ENCODE measurements around the gene CLHC1.
"Not testable (repeated sequence)": the region's sequence is repeated elsewhere in the genome, so short reads cannot be mapped to it uniquely, and the experiment has no call there.

Gene CLHC1

DNA sequence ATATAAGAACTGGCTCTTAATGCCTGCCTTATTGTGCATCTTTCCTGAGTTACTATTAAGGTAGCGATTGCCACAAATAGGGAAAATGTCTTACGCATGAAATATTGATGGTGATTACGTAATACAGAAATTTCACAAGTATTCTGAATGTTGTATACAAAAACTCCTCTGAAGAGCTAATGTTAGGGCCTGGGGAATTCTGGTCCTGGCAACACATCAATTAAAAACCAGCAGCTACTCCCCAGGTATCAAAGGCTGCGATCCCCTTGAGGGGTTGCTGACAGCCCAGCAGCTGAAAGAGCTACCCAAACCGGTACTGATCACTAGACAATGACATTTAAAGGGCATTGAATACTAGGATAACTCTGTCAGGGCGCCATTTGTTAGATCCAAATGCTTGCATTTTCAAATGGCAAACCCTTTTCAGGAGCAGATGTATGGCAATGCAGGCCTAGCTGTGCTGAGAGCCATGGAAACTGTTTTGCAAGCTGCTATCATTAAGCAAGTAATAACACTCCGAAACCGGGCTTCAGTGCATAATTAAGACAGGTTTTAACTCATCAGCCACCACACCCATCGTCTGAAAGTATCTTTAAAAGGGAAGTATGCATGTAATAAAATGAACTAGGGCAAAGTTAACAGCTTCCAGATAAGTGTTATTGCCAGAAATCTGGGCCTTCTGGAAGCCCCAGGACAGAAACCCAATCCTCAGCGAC lies 78.4 kb downstream of the CLHC1 start:
- no peak for DNase-seq (ENCODE audit: low spot score)

DNA sequence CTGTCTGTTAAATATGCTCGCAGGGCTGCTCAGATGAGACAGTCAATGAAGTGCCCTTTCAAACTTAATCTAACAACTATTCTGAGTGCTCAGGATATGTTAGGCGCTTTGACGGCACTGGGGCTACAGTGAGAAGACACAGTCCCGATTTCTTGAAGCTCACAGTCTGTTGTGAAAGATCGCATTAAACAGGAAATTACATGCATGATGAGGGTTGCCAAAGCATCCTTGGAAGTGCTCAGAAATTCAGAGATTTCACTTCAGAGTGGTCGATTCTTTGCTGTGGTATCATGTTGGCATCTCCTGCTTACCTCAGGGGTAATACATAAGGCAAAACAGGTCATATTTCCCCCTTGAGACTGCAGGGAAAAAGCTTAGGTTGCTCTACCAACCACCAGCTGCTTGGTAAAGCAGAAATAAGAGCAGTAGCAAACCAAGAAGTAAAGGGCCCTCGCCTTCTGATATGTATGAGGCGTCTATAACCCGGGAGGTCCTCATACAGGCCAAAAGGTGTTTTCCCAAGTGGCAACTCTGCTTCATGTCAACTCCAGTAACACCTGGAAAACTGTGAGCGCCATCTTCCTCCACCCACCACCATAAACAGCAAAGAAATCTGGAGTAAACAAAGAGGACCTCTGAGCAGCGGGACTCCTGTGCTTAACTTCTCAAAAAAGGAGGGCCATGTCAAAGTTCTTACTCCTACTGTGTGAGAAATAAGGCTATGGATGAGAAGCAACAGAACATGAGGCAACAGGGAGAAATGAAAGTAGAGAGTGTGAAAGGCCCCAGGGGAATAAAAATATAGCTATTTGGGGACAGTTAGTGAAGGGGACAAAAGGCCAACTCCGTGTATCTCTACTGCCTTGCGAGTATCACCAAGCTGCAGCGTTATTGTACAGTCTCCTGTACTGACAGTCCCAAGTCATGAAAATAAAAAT lies 79.3 kb downstream of the CLHC1 start:
- no peak for DNase-seq (ENCODE audit: low spot score)

DNA sequence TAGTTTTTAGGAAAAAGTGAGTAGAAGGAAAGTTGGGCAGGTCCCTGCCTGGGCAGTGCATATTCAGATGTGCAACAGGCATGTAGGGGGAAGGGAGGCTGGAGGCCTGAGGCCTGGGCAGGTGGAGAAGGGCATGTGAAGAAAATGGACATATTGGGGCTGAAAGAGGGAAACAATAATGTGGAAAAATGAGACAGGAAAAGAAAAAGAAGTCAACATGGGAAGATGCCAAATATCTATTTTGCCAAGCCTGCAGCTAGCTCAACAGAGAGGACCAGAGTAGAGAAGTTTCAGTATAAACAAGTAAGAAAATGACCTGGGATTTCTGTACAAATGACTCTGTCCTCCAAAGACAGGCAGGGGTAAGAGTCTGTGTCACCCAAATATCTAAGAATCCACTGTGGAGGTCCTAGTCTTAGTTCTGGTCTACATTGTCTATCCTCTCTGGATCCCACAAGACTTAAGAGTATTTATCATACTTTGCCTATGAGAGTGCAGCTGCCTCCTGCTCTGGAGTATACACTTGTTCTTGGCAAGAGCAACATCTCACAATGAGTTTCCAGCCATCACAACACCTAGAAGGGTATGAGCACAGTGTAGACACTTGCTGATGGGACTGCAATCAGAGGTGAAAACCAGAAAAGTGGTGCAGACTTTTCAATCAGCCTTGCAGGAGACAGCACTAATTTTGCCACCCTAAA lies 80.2 kb downstream of the CLHC1 start:
- no peak for DNase-seq (ENCODE audit: low spot score)

DNA sequence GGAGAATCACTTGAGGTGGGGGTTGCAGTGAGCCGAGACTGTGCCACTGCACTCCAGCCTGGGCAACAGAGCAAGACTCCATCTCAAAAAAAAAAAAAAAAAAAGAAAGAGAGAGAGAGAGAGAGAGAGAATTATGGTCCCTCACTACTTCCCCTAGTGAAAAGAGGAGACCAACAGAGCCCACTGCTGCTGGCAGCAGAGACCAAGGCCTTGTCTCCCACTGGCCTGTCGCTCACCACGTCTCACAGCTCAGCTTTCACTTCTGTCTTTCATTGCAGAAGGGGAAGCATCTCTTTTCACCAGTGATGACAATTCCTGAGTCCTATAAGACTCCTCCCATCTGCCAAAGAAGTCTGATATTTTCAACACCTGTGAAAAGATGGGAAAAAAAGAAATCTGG lies 81.3 kb downstream of the CLHC1 start:
- no peak for DNase-seq (ENCODE audit: low spot score)

DNA sequence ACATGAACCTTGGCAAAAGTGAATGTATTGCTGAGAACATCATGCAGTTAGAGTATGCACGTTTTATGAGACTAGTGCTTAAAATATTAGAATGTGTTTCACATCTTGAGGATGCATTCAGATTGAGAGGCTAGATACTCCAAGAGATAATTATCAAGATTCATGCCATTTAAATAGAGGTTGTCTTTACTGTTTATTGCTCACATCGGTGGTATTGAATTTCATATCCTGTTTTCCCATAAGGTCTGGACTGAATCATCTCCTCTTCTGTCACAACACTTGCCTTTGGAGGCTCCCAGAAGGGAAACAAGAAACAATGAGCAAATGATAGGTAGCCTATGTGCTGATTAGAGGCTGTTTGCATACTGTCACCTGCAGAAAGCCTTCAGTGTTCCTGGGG lies 83.8 kb downstream of the CLHC1 start:
- peak; percentile 12 for DNase-seq (ENCODE audit: low spot score)

DNA sequence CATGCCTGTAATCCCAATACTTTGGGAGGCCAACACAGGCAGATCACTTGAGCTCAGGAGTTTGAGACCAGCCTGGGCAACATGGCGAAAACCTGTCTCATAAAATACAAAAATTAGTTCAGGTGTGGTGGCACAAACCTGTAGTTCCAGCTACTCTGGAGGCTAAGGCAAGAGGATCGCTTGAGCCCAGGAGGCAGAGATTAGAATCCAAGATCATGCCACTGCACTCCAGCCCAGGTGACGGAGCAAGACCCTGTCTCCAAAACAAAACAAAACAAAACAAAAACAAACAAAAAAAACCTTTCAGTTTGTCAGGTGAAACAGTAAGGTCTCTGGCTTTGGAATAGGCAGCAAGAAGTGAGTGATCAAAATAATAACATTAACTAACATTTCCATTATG lies 84.6 kb downstream of the CLHC1 start:
- DNase-seq (ENCODE audit: low spot score), result no peak

DNA sequence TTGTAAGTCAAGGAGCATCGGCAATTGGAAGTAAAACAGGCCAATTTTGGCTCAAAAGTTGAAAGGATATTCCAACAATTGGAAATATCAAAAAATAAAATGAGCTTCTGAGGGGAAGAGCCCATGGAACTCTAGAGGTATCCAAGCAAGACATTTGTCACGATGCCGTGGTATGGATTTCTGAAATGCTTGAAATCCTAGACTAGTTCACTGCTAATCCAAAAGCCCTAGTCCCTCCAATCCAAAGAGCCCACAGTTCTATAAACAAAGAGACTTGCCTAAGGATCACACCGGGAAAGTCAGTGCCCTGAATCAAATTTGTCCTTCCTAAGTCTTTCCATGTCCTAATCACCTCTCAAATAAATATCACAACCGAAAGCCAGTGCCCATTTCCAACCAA lies 85.1 kb downstream of the CLHC1 start:
- no peak for DNase-seq (ENCODE audit: low spot score)

DNA sequence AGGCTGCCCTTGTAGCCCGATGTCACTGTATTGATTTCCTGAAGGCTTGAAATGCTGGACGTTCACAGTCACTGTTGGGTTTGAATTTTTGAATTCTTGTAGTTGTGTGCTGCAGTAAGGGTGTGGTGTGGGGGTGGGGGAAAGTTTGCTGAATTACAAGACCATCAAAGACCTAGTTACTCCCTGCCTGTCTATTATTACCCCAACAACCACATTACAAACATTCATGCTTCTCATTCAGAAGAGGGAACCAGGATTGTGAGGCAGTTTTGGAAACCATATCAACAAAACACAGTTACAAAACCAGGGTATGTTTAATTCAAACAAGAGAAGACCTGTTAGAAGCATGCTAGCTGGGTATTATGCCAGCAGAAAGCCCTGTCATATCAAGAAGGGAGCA lies 85.8 kb downstream of the CLHC1 start:
- no peak for DNase-seq (ENCODE audit: low spot score)

DNA sequence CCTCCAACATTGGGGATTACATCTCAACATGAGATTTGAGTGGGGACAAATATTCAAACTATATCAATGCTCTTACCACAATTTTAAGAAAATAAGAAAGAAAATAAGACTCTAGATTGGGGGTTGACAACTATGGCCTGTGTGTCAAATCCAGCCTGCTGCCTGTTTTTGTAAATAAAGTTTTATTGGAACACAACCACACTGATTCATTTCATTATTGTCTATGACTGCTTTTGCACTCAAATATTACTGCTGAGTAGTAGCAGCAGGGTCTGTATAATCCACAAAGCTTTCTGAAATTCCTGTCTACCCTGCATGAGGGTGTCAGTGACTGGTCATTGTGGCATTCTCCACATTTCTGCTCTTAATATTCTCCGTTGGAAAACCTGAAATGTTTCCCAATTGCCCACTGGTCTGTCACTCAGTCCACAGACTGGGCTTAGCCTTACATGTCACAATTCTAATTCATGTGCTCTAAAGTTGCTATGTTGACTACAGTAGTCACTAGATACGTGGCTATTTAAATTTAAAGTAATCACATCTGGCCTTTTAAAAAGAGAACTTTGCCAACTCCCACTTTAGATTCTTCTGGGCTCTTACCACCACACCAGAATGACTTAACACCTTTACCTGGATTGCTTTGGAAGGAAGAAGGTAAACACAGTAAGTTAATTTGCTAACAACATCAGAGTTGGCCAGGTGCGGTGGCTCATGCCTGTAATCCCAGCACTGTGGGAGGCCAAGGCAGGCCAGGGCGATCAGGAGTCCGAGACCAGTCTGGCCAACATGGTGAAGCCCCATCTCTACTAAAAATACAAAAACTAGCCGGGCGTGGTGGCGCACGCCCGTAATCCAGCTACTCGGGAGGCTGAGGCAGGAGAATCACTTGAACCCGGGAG lies 86.9 kb downstream of the CLHC1 start:
- DNase-seq (ENCODE audit: low spot score), result no peak

DNA sequence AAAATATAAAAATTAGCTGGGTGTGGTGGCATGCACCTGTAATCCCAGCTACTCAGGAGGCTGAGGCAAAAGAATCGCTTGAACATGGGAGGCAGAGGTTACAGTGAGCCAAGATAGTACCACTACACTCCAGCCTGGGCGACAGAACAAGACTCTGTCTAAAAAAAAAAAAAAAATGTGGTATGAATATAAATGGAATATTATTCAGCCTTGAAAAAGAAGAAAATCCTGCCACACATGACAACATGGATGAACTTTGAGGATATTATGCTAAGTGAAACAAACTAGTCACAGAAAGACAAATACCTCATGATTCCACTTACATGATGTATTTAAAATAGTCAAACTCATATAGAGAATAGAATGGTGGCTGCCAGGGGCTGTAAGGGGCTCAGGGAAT lies 88.4 kb downstream of the CLHC1 start:
- not testable (repeated sequence) for DNase-seq (ENCODE audit: low spot score)

DNA sequence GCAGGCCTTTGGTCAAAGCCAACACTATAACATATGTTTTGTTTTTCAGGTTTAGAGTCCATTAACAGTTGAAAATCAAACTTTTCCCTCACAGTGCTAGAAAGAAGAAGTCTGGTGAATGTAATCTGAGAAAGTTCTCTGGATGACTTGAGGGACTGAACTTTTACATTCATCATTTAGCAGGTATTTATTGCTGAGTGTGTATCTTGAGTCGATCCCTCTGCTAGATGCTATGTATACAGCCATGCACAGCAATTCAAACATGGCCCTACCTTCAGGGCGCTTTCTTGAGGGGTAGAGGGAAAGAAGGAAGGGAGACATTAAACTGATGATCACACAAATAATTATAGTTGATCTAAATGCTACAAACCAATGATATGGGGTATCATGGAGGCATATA lies 89.6 kb downstream of the CLHC1 start:
- no peak for DNase-seq (ENCODE audit: low spot score)

DNA sequence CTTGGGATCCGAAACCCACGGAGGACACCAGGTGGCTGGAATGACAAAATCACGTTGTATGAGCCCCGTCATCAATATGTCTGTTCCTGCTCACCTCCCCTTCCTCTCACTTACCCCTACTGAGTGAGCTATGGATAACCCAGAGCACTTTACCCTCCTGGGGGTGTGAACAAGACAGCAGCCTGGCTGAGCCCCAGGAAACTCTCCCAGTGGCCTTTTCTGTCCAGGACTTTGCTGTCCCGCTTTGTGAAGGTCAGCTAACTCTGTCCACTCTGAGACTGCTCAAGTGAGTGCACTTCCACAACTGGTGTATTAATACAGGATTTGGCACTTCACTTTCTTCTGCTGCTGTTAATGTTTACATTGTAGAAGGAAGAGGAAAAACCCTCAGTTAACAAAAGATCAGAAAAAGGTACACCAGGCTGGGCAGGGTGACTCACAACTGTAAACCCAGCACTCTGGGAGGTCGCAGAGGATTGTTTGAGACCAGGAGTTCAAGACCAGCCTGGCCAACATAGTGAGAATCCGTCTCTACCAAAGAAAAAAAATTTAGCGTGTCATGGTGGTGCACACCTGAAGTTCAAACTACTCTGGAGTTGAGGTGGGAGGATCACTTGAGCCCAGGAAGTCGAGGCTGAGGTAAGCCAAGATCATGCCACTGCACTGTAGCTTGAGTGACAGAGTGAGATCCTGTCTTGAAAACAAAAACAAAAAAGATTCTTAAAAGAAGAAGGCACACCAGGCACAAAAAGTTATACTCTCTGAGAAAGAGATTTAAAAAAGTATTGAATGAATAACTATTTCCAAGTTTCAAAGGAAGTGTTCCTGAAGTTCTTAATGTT lies 90.3 kb downstream of the CLHC1 start:
- DNase-seq (ENCODE audit: low spot score), result no peak

DNA sequence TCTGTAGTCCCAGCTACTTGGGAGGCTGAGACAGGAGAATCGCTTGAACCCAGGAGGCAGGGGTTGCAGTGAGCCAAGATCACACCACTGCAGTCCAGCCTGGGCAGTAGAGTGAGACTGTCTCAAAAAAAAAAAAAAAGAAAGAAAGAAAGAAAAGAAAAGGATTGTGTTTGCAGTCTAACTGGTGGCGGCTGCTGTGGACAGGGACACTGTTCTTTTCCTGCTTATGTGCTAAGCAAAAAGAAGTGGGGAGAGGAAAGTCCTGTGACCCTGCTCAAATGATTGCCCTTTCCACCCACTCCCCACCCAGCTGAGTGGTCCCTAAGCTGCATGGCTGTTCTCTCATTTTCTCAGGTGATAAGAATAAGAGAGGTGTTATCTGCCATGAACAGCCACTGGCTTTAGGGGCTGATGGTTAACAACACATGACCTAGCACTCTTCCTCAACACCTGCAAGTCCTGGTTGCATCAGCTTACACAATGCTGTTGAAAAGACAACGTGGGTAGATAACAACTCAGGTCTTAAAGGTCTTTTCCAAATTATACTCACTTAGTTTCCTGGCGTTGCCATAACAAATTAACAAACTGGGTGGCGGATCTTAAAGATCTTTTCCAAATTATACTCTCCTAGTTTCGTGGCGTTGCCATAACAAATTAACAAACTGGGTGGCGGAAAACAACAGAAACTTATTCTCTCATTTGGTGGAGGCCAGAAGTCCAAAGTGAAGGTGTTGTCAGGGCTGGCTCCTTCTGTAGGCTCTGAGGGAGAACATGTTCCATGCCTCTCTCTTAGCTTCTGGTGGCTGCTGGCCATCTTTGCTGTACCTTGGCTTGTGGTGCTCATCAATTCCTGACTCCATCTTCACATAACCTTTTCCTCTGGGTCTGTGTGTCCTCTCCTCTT lies 91.5 kb downstream of the CLHC1 start:
- no peak for DNase-seq (ENCODE audit: low spot score)

DNA sequence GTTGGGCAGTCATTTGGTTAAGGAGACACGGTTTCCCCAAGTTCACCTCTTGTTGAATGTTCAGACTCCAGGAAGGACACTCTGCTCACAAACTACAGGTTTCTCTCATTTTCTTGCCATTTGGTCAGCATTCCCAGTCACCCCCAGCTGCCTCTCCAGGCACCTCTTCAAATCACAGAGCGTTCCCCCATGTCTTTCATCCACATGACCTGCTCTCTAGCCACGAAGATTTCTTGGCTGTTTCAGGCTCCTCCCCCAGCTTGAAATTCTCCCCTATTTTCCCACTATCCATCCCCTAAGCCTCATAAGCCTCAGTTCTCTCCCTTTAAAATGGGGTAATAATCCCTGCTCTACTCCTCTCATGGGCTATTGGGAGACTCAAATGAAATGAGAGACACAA lies 92.8 kb downstream of the CLHC1 start:
- no peak for DNase-seq (ENCODE audit: low spot score)

DNA sequence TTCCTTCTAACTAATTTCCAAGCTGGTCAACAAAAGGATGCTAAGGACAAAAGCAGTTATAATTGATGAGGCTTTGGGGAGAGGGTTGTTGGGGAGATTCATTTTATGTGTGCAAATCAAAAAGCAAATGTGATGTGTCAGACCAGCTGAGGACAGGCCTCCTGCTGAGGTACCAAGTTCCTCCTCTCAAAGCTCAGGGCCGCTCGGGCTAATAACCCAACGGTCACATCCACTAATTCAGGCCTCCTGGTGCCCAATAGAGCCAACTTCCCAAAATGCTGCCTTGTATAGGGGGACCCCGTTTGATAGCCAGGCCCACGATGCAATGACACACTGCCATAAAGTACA lies 93.2 kb downstream of the CLHC1 start:
- no peak for DNase-seq (ENCODE audit: low spot score)

DNA sequence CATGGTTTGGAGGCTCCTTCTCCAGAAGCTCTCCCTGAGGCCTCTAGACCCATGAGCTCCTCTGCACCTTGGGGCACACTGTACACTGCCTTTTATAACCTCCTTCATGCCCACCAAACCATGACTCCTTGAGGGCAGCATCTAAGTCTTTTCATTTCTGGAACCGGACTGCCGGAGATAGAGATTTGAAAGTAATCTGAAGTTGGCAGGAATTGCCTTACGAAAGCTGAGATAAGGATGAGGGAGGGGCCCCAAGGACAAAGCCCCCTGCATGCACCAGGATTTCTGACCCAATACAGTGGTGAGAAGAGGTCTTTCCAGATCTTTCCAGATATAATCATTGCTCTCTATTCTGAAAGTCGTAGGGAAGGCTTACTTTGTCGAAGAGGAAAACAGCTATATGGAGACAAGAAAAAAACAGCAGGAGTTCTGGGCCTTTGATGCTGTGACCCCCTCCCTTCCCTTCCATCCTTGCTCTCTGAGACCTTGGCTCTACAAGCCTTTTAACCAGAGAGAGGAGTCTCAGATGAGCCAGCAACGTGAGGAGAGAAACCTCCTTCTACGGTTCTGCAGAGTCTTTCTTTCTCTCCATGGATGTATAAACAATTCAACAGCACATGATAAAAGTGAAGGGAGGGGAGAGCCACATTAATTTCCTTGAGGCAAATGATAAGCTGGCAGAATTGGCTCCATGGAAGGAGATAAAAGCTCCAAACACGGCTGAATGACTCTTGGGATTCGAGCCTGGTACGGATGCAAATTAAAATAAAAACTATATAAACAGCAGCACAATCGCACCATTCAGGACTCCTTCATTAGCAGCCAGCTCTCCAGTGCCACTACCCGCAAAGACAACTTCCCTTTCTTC lies 93.8 kb downstream of the CLHC1 start:
- DNase-seq (ENCODE audit: low spot score), result no peak

DNA sequence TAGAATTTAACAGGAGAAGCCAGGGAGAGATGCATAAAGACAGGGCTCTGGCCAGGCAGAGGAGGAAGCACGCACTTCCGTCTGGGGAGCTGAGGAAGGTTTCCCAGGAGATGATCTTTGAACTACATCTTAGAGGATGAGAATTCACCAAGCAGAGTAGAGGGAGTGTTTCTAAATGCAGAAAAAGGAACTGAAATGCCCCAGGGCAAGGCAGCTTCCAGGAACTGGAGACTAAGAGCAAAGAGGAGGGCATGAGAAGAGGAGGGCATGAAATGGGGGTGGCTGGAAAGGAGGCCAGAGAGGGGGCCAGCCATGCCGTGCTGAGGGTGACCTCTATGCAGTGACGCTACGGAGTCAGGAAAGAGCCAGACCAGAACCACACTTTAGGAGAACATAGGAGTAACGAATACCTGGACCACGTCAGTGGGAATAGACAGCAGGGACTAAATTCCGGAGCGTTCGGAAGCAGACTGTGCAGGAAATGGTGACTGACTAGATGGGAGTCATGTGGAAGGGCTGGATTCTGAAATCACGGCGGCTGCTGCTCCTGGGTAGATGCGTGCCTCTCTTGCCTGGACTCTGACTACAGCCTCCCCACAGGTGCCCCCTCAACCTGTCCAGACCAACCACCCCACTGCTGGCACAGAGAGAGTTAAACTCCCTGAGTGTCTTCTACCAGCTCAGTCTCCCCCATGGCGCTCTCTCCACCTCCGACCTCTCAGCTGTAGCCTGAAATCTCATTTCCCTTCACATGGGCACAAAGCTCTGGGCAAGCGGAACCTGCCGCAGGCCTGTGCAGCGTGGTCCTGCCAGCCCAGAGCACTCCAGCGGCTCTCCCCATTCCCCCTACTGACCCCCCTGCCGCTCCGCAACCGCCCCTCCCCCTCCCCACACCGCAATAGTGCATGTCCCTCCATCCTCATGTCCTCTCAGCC lies 94.8 kb downstream of the CLHC1 start:
- DNase-seq (ENCODE audit: low spot score), result no peak

DNA sequence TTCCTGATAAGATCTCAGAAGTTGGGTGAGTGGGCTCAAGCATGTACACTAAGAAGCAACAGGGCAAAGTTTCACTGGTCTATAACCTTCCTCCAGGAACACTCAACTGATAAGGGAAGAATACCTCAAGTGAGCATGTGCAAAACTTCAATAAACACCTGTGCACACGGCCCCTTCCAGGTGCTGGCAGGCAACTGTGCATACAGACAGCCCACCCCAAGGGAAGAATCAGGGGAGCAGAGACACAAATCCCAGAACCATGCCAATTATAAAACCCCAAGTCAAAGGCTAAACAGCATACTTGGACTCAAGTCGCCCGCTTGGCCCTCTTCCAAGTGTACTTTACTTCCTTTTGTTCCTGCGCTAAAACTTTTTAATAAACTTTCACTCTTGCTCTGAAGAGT lies 96.0 kb downstream of the CLHC1 start:
- no peak for DNase-seq (ENCODE audit: low spot score)

Measured in RKO (cell line).